Mesenteric fat pad (tissue), 1 donor: ENCODE results near the gene IGLL1. TPM values are rescaled to one million over a fixed set of nuclear protein-coding genes. Genes with fewer than 3 reads are reported as not detected.

Source experiments
- DNase-seq: peaks from one replicate; pipeline ENCODE4 v3.0.0-alpha.2; 2020; ENCODE audit warnings: low spot score
- total RNA-seq: library from RNA; stranded (reverse); fragmentation: NEBNext Ultra II Directional; extraction: Animal tissue kit (Norgen Biotek cat#: 25700); gene quantifications from one replicate; pipeline ENCODE4 v1.2.1, GENCODE V29; 2021
- donor health status: DM: yes; HTN: yes; CAD: no.

Gene IGLL1
- total RNA-seq, 1 donor from 2014 or later: not detected

GRCh38 chr22:23530106-23530505 is 50.0 kb downstream of the IGLL1 start:
- DNase-seq: peak; percentile 62

GRCh38 chr22:23529166-23530103 is 50.7 kb downstream of the IGLL1 start:
- DNase-seq: peak; percentile 64

GRCh38 chr22:23527971-23528740 is 51.9 kb downstream of the IGLL1 start:
- DNase-seq: peak; percentile 35

GRCh38 chr22:23526596-23527316 is 53.3 kb downstream of the IGLL1 start:
- no peak for DNase-seq

- no peak for DNase-seq
These were observed 54.6 kb downstream of the IGLL1 start for GRCh38 chr22:23525510-23525909.

- no peak for DNase-seq
These were observed 55.9 kb downstream of the IGLL1 start for GRCh38 chr22:23524226-23524625.

GRCh38 chr22:23523713-23524112 is 56.4 kb downstream of the IGLL1 start:
- no peak for DNase-seq

Other genes with a start within 250 kb of the IGLL1 start
- 0.39 TPM for gene DRICH1, start 52.0 kb upstream of the IGLL1 start, total RNA-seq
- gene RGL4, start 110.7 kb upstream of the IGLL1 start, total RNA-seq: 1.5 TPM
- gene ZNF70, start 170.8 kb upstream of the IGLL1 start, total RNA-seq: 7.8 TPM
- not detected for gene VPREB3, start 174.1 kb upstream of the IGLL1 start, total RNA-seq
- not detected for gene C22orf15, start 182.7 kb upstream of the IGLL1 start, total RNA-seq
- 357 TPM for gene CHCHD10, start 187.7 kb upstream of the IGLL1 start, total RNA-seq
- gene MMP11, start 192.6 kb upstream of the IGLL1 start, total RNA-seq: 5.7 TPM
- 70.7 TPM for gene SMARCB1, start 206.7 kb upstream of the IGLL1 start, total RNA-seq